ENCODE measurements around the gene SULT6B1. TPM values are rescaled to one million over a fixed set of nuclear protein-coding genes. Genes with fewer than 3 reads are reported as not detected.

The SULT6B1 gene
- total RNA-seq, 1 experiment from 2014 or later: not detected

DNA sequence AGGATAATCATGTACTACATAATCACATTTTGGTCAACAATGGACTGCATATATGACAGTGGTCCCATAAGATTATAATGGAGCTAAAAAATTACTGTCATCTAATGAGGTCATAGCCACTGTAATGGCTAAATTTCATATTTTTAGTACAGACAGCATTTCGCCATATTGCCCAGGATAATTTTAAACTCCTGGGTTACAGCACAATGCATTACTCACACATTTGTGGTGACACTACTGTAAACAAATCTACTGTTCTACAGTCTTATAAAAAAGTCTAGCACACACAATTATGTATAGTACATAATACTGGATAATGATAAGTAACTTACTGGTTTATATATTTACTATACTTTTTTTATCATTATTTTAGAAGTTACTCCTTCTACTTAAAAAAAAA lies 44.5 kb downstream of the SULT6B1 start:
- H3K4me1 ChIP-seq (ENCODE audit: insufficient read depth, low read length): no peaks in the 10 kb centered on the region
- H3K4ac ChIP-seq (ENCODE audit: low read depth, low read length): no peak overlapping the region
- no peak overlapping the region for H2AK5ac ChIP-seq (ENCODE audit: insufficient read length, low read length)
- H2BK15ac ChIP-seq (ENCODE audit: low read depth, low read length): no peak overlapping the region
- TF ChIP-seq, protein P1, sequence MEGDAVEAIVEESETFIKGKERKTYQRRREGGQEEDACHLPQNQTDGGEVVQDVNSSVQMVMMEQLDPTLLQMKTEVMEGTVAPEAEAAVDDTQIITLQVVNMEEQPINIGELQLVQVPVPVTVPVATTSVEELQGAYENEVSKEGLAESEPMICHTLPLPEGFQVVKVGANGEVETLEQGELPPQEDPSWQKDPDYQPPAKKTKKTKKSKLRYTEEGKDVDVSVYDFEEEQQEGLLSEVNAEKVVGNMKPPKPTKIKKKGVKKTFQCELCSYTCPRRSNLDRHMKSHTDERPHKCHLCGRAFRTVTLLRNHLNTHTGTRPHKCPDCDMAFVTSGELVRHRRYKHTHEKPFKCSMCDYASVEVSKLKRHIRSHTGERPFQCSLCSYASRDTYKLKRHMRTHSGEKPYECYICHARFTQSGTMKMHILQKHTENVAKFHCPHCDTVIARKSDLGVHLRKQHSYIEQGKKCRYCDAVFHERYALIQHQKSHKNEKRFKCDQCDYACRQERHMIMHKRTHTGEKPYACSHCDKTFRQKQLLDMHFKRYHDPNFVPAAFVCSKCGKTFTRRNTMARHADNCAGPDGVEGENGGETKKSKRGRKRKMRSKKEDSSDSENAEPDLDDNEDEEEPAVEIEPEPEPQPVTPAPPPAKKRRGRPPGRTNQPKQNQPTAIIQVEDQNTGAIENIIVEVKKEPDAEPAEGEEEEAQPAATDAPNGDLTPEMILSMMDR (conservative IDR thresholded peaks at IDR 0.05): no peak
- no peak overlapping the region for H2BK5ac ChIP-seq (ENCODE audit: insufficient read length, low read length)
- H3K56ac ChIP-seq (ENCODE audit: insufficient read length, low read depth, low read length): no peak overlapping the region
- no peak overlapping the region for H2BK120ac ChIP-seq (ENCODE audit: low read depth, low read length, poor library complexity, severe bottlenecking)
- no peak overlapping the region for H3K4me3 Mint-ChIP-seq
- no peaks in the 10 kb centered on the region for H3K27me3 Mint-ChIP-seq (ENCODE audit: low read depth)
- no peak overlapping the region for H3K23ac ChIP-seq (ENCODE audit: insufficient read length, low read depth, low read length)
- no peak for DNase-seq
- no CpG with 5 or more reads among the region's 1 CpG for WGBS (ENCODE audit: extremely low coverage, insufficient read length, low lambda C conversion rate)
- H3K4me1 Mint-ChIP-seq: no peaks in the 10 kb centered on the region
- no peaks in the 10 kb centered on the region for H3K79me1 ChIP-seq (ENCODE audit: insufficient read depth, low read depth, low read length, poor library complexity, severe bottlenecking)
- H2BK12ac ChIP-seq (ENCODE audit: insufficient read length, low read depth, low read length): no peak overlapping the region
- H4K5ac ChIP-seq (ENCODE audit: insufficient read length, low read depth, low read length): no peak overlapping the region
- no peaks in the 10 kb centered on the region for H3K9me3 ChIP-seq (ENCODE audit: control insufficient read depth, low read depth, low read length)
- no peaks in the 10 kb centered on the region for H3K9me3 Mint-ChIP-seq
- H2AFZ ChIP-seq (ENCODE audit: low read length): no peak overlapping the region
- H3K14ac ChIP-seq (ENCODE audit: insufficient read depth, low read length): no peak overlapping the region
- H3K36me3 Mint-ChIP-seq (ENCODE audit: insufficient read depth in 1 of 3, low read depth in 3 of 3): peaks cover 16 to 68% (median 58%) of the 10 kb centered on the region in 3 experiments; a peak in 6 of 7 replicates
- H2BK20ac ChIP-seq (ENCODE audit: low read depth, low read length, poor library complexity, severe bottlenecking): no peak overlapping the region
- no peaks in the 10 kb centered on the region for H3K27me3 ChIP-seq (ENCODE audit: insufficient read depth, low read length)
- no peak overlapping the region for H3K27ac ChIP-seq (ENCODE audit: insufficient read length, low read depth, low read length)
- H3K9ac ChIP-seq (ENCODE audit: extremely low read depth, insufficient read length, low read length): no peak overlapping the region
- no peak overlapping the region for H3K18ac ChIP-seq (ENCODE audit: insufficient read length, low read depth, low read length)
- H3T11ph ChIP-seq (ENCODE audit: low read length): no peak overlapping the region
- H4K20me1 ChIP-seq (ENCODE audit: control insufficient read depth, insufficient read depth, insufficient read length): no peaks in the 10 kb centered on the region
- no peaks in the 10 kb centered on the region for H3K23me2 ChIP-seq (ENCODE audit: insufficient read length, low read depth, low read length, poor library complexity, severe bottlenecking)
- H4K91ac ChIP-seq (ENCODE audit: insufficient read length, low read depth, low read length): no peak overlapping the region
- H3K4me2 ChIP-seq (ENCODE audit: insufficient read depth, insufficient read length, low read length): no peak overlapping the region
- H4K8ac ChIP-seq (replicated peaks; ENCODE audit: insufficient read length, low read depth, low read length): no peak overlapping the region
- no peak overlapping the region for H3K27ac Mint-ChIP-seq
- no peaks in the 10 kb centered on the region for H3K79me2 ChIP-seq (ENCODE audit: insufficient read depth, low read length)
